Fibroblast of skin of left biceps (primary cell): ENCODE data around the gene AKR7A3.
A peak's percentile ranks its signal among the peaks of the same experiment; 100 is the strongest.
"Not testable (repeated sequence)": the region's sequence is repeated elsewhere in the genome, so short reads cannot be mapped to it uniquely, and the experiment has no call there.

ENCODE experiments used
- DNase-seq, 2 experiments: peaks; one replicate each; pipeline ENCODE4 v3.0.0-alpha.2; 2013; ENCODE audit warnings: low read depth in 2 of 2

Gene AKR7A3

DNA sequence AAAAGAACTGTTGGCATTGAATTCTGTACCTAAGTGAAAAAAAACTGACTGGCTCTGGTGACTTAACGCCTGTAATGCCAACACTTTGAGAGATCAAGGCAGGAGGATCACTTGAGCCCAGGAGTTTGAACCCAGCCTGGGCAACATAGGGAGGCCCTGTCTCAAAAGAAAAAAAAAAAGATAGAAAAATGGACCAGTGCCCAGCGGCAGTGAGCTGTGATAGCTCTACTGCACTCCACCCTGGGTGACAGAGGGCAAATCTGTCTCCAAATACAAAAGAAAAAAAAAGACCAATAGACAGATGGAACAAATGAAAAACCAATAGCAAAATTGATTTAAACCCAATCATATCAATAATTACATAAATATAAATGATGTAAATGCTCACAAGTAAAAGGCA, 674 bp upstream of the AKR7A3 start:
- DNase-seq, result no peak

DNA sequence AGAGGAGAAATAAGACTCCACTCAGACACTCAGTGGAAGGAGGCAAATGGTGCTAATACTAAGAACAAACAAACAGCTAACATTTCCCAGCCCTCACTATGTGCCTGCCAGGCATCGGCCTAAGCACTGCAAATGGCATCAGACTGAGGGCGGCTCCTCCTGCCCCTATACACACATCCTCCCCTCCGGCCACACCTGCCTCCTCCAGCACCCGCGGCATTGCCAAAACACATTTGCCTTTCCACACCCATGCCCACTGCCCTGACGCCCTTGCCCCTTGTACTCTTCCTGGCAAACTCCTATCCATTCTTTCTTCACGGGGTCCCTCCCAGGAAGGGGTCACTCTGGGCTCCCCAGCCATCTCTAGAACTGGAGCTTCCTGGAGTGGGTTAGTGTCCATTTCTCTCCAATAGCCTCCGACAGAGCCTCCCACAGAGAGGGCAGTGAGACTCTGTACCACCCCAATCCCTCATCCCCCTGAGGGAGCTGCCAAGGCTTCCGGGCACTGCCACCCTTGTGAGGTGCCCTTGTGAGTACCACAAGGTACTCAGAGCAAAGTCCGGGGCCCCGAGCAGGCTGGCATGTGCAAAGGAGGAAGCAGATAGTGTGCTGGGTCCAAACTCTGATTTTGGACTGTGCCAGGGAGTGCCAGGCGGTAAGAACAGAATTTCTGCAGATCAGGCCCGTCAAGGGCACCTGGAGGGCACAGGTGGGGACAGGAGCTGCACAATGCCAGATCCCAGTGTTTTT, 959 bp downstream of the AKR7A3 start:
- DNase-seq, result no peak

DNA sequence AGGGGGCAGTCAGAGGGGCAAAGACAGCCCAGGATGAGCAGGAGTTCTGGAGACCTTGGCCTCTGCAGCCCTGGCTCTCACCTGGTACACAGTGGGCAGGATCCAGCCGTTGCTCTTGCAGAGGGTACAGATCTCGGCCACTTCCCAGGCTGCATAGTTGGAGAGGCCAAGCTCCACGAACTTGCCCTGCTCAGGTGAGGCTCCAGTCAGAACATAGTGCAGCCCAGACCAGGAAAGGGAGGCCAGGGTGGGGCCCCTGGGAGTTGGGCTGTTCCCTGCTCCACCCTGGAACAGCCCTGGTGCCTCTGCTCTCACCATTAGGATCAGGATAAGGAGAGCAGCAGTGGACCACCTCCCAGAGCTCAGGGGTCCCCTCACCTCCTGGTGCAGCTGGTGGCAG, 2.8 kb downstream of the AKR7A3 start:
- not testable (repeated sequence) for DNase-seq

DNA sequence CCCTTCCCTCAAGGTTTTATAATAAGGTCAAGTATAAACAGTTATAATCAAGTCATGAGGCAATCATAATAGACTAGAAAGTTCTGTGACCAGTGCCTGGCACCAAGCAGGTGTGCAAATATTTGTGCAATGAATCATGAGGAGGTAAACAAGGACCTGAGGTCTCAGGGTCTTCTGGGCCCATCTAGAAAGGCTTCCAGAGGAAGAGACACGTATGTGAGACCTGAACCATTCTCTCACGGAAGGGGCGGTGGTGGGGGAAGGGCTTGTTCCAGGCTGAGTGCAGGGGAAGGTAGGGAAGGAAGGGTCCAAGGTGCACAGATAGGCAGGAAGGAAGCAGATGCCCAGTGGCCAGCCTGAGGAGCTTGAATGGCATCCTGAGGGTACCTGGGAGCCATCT, 3.2 kb downstream of the AKR7A3 start:
- DNase-seq, result not testable (repeated sequence)

DNA sequence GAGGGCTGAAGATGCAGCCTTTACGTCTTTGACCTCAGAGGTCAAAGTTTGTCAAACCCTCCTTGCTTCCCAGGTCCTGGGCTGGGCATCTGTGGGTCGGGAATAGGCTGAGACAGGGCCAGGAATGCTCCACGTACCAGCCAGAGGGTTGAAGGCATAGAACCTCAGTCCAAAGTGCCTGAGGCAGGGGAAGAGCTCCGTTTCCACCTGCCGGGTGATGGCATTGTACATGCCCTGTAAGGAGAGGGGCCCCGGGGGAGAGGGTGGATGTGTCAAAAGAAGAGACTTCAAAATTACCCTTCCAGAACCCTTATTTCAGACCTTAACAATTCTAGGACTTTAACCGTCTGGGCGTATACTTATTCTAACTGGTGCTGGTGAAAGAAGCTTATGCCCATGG, 3.7 kb downstream of the AKR7A3 start:
- no peak for DNase-seq

DNA sequence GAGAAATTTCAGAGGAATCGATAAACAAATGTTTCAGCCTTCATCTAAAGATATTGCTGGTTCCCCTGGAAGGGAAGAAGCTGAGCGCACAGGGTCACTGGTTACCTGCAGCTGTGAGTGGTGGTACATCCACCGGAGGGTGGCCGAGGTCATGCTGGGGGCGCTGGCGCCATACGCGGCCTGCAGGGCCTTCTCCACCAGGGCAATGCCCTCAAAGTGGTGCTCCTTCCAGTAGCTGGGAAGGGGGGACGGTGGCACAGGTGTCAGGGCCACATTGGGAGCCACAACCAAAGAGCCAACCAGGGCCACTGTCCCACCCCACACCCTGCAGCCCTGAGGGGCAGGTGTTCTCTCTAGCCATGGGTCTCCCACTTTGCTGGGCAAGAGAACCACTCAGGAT, 4.7 kb downstream of the AKR7A3 start:
- no peak for DNase-seq

DNA sequence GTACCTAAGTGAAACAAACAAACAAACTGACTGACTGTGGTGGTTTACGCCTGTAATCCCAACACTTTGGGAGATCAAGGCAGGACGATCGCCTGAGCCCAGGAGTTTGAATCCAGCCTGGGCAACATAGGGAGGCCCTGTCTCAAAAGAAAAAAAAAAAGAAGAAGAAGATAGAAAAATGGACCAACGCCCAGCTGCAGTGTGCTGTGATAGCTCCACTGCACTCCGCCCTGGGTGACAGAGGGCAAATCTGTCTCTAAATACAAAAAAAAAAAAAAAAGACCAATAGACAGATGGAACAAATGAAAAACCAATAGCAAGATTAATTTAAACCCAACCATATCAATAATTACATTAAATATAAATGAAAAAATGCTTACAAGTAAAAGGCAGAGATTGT, 13.9 kb downstream of the AKR7A3 start:
- no peak for DNase-seq

DNA sequence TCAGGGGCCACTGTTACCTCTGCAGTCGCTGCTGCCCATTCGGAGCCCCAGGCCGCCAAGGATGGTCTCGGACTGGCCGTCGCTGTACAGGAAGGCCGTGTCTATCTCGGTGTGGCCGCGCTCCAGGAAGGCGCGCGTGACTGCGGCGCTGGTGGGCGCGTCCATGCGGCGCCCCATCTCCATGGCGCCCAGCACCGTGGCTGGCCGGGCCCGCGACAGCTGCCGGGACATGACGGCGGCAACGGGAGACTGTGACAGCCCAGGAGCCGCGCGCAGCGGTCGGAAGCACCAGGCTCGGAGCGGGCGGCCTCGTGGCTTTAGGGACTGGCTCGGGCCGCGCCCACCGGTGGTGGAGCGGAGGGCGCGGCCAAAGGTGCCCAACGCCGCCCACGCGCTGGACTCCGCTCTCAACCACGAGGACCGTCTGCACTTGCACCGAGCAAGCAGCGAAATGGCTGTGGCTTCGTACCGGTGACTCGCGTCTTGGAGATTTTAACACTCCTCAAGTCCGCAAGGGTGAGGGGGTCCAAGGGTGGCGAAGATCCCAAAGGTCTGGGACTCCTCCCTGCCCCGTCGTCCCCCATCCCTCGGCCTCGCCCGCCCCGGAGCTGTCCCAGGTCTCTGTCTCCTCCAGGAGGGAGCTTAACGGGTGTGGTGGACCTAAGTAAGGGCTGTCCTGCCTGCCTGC, 14.6 kb downstream of the AKR7A3 start:
- not testable (repeated sequence) for DNase-seq

DNA sequence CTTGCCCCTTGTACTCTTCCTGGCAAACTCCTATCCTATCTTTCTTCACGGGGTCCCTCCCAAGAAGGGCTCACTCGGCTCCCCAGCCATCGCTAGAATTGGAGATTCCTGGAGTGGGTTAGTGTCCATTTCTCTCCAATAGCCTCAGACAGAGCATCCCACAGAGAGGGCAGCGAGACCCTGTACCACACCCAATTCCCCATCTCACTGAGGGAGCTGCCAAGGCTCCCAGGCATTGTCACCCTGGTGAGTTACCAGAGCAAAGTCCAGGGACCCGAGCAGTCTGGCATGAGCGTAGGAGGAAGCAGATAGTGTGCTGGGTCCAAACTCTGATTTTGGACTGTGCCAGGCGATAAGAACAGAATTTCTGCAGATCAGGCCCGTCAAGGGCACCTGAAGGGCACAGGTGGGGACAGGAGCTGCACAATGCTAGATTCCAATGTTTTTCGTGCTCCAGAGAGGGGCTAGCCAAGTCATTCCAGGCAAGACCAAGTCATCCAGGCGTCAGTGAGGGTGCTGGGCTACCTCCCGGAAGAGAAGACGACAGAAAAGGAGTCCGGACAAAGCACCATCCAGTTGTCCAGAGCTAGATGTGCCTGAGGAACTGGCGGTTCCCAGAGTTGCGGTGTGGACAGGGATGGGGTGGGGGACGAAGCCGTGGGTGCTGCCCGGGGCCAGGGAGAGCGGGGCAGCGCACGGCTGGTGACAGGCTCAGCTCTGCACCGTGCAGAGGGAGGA, 15.3 kb downstream of the AKR7A3 start:
- no peak for DNase-seq

DNA sequence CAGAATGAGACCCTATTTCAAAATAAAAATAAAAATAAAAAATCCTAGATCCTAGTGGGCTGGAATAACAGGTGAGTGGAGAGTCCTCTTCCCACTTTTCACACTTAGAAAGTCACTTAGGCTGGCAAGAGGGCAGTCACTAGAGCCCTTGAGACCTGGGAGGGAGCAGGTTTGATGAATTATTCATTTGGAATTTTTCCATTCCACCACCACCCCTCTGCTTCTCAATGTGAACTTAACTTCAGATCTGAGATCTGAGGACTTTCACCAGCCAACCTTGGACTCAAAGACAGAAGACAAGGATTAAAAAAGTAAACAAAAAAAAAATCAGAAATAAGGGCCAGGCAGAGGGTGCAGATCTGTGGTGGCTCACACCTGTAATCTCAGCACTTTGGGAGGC, 16.5 kb downstream of the AKR7A3 start:
- no peak for DNase-seq

DNA sequence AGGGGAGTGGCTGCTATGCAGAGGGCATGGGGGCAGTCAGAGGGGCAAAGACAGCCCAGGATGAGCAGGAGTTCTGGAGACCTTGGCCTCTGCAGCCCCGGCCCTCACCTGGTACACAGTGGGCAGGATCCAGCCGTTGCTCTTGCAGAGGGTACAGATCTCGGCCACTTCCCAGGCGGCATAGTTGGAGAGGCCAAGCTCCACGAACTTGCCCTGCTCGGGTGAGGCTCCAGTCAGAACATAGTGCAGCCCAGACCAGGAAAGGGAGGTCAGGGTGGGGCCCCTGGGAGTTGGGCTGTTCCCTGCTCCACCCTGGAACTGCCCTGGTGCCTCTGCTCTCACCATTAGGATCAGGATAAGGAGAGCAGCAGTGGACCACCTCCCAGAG, 18.2 kb downstream of the AKR7A3 start:
- not testable (repeated sequence) for DNase-seq

DNA sequence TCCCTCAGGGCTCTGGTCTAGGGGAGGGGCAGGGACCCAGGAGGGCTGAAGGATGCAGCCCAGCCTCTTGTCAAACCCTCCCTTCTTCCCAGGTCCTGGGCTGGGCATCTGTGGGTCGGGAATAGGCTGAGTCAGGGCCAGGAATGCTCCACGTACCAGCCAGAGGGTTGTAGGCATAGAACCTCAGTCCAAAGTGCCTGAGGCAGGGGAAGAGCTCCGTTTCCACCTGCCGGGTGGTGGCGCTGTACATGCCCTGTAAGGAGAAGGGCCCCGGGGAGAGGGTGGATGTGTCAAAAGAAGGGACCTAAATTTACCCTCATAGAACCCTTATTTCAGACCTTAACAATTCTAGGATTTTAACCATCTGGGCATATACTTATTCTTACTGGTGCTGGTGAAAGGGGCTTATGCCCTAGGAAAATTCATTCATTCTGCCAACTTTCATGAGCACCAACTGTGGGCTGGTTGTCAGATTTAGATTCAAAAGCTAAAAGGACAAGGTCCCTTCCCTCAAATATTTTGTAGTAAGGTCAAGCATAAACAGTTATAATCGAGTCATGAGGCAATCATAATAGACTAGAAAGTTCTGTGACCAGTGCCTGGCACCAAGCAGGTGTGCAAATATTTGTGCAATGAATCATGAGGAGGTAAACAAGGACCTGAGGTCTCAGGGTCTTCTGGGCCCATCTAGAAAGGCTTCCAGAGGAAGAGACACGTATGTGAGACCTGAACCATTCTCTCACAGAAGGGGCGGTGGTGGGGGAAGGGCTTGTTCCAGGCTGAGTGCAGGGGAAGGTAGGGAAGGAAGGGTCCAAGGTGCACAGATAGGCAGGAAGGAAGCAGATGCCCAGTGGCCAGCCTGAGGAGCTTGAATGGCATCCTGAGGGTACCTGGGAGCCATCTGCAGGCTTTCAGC, 18.9 kb downstream of the AKR7A3 start:
- DNase-seq, result not testable (repeated sequence)

DNA sequence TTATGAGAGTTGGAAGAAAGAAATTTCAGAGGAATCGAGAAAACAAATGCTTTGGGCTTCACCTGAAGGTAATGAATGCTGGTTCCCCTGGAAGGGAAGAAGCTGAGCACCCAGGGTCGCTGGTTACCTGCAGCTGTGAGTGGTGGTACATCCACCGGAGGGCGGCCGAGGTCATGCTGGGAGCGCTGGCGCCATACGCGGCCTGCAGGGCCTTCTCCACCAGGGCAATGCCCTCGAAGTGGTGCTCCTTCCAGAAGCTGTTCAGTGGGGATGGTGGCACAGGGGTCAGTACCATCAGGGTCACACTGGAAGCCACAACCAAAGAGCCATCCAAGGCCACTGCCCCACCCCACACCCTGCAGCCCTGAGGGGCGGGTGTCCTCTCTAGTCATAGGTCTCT, 20.1 kb downstream of the AKR7A3 start:
- DNase-seq, result no peak

DNA sequence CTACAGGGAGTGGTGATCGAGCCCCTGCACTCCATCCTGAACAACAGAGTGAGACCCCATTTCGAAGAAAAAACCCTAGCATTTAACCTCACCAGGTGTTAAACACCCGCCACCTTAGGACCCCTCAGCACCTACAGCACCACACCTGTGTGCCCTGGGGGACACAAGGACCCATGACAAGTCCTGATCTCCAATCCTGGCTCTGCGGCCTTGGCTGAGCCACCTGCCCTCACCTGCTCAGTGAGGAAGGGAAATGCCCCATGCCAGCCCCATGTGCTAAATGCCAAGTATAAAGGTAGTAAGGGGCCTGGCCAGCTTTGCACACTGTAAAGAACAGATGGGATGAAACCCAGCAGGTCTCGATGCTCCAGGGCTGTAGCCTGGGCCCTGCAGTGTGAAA, 25.8 kb downstream of the AKR7A3 start:
- DNase-seq, result no peak

DNA sequence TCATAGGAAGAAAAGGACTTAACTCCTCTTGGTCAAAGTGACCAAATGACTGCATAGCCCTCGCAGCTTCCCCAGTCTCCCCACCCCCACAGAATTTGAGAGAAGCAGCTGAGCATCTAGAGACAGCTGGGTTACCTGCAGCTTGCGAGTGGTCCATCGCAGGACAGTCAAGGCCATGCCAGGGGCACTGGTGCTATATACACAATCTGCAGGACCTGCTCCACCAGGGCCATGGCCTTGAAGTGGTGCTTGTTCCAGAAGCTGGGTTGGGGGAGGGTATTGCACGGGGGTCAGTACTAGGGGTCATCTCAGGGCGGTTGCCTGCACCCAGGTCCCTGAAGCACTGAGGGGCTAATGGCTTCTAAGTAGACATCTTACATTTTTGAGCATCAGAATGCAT, 26.5 kb downstream of the AKR7A3 start:
- no peak for DNase-seq

DNA sequence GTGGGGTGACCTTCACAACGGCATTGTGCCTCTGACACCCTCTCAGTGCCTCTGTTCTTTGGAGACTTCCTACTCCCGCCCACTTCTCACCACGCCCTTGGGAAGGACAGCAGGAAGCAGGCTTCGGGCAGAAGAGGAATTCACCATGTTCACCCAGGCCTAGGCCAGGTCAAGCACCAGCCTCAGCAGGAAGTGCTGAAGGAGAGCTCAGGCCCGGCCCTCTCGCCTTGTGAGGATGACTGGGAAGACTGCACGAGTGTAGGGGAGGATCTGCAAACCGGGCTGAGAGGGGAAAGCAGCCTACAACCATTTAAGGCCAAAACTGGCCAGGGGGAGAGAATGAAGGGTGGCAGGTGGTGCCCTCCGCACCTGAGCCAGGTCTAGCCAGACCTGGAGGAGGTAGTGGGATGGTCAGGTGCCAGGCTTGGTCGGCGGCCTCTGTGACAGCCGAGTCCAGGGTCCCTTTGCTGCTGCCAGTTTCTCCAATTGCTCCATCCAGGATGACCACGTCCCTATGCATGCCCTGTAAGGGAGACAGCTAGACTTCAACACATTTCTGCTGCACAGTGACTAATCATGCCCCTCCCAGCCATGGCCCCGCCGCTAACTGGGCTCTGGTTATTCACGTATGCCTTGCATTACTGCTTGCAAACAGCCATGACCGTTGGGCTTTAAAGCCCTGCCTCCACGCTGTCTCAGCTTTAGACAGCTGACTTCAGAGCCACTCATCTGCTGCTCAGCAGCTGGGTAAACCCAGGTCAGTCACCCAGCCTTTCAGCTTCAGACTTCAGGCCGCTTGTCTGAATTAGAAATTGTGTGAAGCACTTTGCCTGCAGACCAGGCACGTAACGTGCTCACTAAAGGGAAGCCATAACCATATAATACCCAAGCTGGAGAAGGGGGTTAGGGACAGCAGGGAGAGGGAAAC, 28.1 kb downstream of the AKR7A3 start:
- DNase-seq, result peak; percentile 30 to 38

DNA sequence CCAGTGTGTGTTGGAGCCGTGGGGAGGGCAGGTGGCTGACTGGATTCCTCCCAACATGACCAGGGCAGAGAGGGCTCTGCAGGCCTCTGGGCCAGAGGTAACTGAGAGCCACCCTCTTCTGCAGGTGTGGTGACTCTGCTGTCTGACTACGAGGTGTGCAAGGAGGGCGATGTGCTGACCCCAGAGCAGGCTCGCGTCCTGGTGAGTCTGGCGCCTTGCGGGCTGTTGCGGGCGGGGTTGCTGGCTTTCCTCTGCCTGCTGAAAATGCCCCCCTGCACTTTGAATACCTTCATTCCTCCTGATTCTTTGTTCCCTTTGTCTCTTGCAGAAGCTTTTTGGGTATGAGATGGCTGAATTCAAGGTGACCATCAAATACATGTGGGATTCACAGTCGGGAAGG, 30.2 kb downstream of the AKR7A3 start:
- no peak for DNase-seq

DNA sequence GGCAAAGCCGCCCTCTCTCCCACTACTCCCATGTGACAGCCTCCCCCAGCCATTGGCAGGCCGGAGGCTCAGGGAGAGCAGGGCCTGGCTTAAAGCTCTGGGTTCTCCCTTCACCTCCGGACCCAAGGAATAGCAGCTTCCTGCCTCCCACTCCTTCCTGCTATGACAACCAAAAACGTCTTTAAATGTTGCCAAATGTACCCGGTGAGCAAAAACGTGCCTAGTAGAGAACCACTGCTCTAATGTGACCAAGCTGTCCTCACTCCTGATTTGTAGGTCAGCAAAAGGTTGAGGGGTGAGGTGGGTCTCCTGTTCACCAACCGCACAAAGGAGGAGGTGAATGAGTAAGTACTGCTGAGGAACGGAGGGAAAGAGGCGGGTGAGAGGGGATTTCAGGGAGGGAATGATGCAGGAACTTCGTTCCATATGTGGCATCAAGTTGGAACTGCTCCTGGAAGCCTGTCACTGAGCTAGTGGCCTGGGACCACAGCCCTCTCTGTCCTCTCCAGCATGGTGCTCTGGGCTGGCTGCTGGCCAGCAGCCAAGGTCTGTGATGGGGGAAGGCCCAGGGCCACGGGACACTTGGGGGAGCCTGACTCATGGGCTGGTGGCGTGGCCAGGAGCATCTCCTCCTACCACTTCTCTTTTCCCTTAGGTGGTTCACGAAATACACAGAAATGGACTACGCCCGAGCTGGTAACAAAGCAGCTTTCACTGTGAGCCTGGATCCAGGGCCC, 31.2 kb downstream of the AKR7A3 start:
- DNase-seq, result no peak

DNA sequence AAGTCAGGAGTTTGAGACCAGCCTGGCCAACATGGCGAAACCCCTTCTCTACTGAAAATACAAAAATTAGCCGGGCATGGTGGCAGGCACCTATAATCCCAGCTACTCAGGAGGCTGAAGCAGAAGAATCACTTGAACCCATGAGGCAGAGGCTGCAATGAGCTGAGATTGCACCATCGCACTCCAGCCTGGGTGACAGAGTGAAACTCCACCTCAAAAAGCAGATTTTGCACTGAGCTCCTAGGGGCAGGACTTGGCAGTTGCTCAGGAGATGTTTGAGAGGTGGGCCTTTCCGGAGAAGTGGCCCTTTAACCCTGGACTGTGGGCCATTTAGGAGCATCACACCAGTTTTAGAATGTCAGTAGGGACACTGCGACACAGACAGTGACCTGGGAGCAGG, 32.3 kb downstream of the AKR7A3 start:
- DNase-seq, result not testable (repeated sequence)

DNA sequence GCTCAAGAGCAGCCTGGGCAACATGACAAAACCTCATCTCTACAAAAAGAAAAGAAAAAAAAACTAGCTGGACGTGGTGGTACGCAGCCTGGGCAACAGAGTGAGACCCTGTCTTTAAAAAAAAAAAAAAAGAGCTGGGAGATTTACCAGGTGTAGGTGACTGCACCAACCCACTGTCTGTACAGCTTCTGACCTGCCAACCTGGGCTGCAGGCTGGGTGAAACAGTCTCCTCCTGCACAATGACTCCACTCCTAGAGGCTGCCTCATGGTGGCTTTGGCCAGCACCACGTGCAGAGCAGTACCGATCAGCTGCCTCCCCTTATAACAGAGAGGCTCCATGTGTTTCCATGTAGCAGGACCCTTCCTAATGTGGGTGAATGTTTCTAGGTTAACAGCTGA, 33.3 kb downstream of the AKR7A3 start:
- DNase-seq, result no peak
